ENCODE measurements around the gene IBTK. TPM values are rescaled to one million over a fixed set of nuclear protein-coding genes. Genes with fewer than 3 reads are reported as not detected.

The IBTK gene, protein sequence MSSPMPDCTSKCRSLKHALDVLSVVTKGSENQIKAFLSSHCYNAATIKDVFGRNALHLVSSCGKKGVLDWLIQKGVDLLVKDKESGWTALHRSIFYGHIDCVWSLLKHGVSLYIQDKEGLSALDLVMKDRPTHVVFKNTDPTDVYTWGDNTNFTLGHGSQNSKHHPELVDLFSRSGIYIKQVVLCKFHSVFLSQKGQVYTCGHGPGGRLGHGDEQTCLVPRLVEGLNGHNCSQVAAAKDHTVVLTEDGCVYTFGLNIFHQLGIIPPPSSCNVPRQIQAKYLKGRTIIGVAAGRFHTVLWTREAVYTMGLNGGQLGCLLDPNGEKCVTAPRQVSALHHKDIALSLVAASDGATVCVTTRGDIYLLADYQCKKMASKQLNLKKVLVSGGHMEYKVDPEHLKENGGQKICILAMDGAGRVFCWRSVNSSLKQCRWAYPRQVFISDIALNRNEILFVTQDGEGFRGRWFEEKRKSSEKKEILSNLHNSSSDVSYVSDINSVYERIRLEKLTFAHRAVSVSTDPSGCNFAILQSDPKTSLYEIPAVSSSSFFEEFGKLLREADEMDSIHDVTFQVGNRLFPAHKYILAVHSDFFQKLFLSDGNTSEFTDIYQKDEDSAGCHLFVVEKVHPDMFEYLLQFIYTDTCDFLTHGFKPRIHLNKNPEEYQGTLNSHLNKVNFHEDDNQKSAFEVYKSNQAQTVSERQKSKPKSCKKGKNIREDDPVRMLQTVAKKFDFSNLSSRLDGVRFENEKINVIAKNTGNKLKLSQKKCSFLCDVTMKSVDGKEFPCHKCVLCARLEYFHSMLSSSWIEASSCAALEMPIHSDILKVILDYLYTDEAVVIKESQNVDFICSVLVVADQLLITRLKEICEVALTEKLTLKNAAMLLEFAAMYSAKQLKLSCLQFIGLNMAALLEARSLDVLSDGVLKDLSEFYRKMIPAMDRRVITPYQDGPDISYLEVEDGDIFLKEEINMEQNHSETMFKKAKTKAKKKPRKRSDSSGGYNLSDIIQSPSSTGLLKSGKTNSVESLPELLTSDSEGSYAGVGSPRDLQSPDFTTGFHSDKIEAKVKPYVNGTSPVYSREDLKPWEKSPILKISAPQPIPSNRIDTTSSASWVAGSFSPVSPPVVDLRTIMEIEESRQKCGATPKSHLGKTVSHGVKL (N-terminal part only)
- total RNA-seq = 29.3 and 29.8 TPM in 2 replicates

DNA sequence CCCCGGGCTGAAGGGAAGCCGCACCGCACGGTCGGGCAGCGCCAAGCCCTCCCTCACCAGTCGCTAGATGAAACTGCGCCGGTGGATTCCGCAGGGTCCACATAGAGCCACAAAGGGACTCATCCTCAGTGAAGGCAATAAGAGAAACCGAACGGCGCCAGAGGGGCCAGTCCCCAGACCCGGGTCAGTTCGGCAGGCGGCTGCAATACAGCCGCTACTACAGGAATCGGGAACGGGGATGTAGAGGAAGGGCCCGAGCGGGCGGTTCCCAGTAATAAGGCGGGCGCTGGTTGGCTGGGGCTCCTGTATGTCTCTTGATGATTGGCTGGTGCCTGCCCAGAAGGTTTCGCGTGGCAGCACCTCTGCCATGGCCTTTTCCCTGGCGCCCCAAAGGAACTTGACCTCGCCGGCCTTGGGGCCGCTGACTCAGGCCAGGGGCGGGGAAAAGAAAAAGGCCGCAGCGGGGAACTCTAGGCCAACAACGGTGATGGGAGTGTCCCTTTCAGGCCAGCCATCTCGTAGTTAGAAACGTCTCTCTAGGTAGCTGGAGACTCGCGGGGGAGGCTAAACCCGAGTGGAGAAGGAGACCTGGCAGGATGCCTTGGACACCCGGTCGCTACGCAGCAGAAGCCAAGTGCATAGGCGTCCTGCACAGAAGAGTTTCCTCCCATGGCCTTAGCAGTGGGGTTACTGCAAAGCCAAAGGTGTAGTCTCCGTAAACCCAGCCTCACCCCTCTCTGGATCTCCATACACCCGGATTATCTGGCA is at the start of gene IBTK:
IBTK (minus strand) TSS at position 240 of the 768 bp plus-strand sequence. CDS start 7,258 bp downstream, outside the sequence.

Other genes with a start within 250 kb of the IBTK start
- 104 and 201 TPM in 2 replicates for gene TPBG, start 116.1 kb upstream of the IBTK start, total RNA-seq

Data from hair follicular keratinocyte (primary cell).